Esophagus (tissue), 2 donors: Measurements from ENCODE around the gene COL18A1. TPM values are rescaled to one million over a fixed set of nuclear protein-coding genes. Genes with fewer than 3 reads are reported as not detected.

Source experiments
- H3K27ac ChIP-seq, 2 donors: one replicate each; pipeline ENCODE4 v1.5.1; 2013; ENCODE audit warnings: low read depth in 2 of 2, mild to moderate bottlenecking in 2 of 2, inconsistent platforms in 1 of 2, low read length in 1 of 2, moderate library complexity in 1 of 2
- H3K27me3 ChIP-seq, 2 donors: one replicate each; pipeline ENCODE4 v1.6.1; 2013; ENCODE audit warnings: low read length in 2 of 2, control low read depth in 1 of 2, mild to moderate bottlenecking in 1 of 2; ENCODE audit not compliant: insufficient read depth in 2 of 2, control insufficient read depth in 1 of 2
- H3K36me3 ChIP-seq, 2 donors: one replicate each; pipeline ENCODE4 v1.6.1; 2013; ENCODE audit warnings: low read length in 1 of 2; ENCODE audit not compliant: control insufficient read depth in 2 of 2, insufficient read depth in 2 of 2
- H3K4me1 ChIP-seq, 2 donors: one replicate each; pipeline ENCODE4 v1.6.1; 2013; ENCODE audit warnings: low read length in 1 of 2; ENCODE audit not compliant: control insufficient read depth in 2 of 2, insufficient read depth in 2 of 2
- H3K4me3 ChIP-seq, 2 donors: one replicate each; pipeline ENCODE4 v1.5.1; 2013; ENCODE audit warnings: low read length in 2 of 2, mild to moderate bottlenecking in 2 of 2, low read depth in 1 of 2, moderate library complexity in 1 of 2
- H3K9me3 ChIP-seq, 2 donors: one replicate each; pipeline ENCODE4 v1.6.1; 2013; ENCODE audit warnings: mild to moderate bottlenecking in 2 of 2, low read depth in 1 of 2, low read length in 1 of 2, moderate library complexity in 1 of 2; ENCODE audit not compliant: control insufficient read depth in 2 of 2, insufficient read depth in 1 of 2
- WGBS, 2 donors: extraction: QIAGEN DNeasy Blood & Tissue Kit; methylation state at CpG; one replicate each; pipeline ENCODE4 v1.1.7; 2013; 5-methylcytosine and 5-hydroxymethylcytosine counted together
- polyA plus RNA-seq, 2 donors: library from polyadenylated mRNA; stranded (reverse); fragments of 200-250 nt; gene quantifications; one replicate each; pipeline ENCODE4 v1.2.3, GENCODE V29; 2013
- donor health status: healthy with polysubstance abuse.
- donor health status: Bipolar disorder and iron deficiency.

Gene COL18A1
- polyA plus RNA-seq, 2 donors, result 29.7 to 29.9 TPM

- Histone ChIP-seq H3K9me3 (no peaks in the 10 kb centered on the region), H3K27me3 (no peaks in the 10 kb centered on the region), H3K4me3 (no peak overlapping the region), H3K4me1 (peaks cover 5 to 28% of the 10 kb centered on the region in 2 donors), H3K36me3 (peaks cover 0 to 2% of the 10 kb centered on the region in 2 donors), H3K27ac (no peak overlapping the region)
- WGBS, 2 donors, result 88 to 89% methylated on average over 21 to 23 of the region's 23 CpGs
Observed at GRCh38 chr21:45459171-45460010, 54.4 kb downstream of the COL18A1 start.

- 91 to 94% methylated on average over 23 of the region's 23 CpGs for WGBS, 2 donors
- Histone ChIP-seq H3K9me3 (no peaks in the 10 kb centered on the region), H3K4me1 (peaks cover 5 to 22% of the 10 kb centered on the region in 2 donors), H3K36me3 (peaks cover 0 to 2% of the 10 kb centered on the region in 2 donors), H3K4me3 (no peak overlapping the region), H3K27ac (no peak overlapping the region), H3K27me3 (no peaks in the 10 kb centered on the region)
Observed at GRCh38 chr21:45460011-45460565, 55.1 kb downstream of the COL18A1 start.

GRCh38 chr21:45460611-45461368 lies 55.8 kb downstream of the COL18A1 start:
- Histone ChIP-seq H3K4me3 (no peak overlapping the region), H3K27me3 (no peaks in the 10 kb centered on the region), H3K27ac (no peak overlapping the region), H3K9me3 (no peaks in the 10 kb centered on the region), H3K36me3 (peaks cover 0 to 2% of the 10 kb centered on the region in 2 donors), H3K4me1 (peaks cover 2 to 14% of the 10 kb centered on the region in 2 donors)
- 77 to 81% methylated on average over 9 of the region's 9 CpGs for WGBS, 2 donors

- no peaks in the 10 kb centered on the region for H3K9me3 ChIP-seq
- H3K4me3 ChIP-seq, result no peak overlapping the region
- peaks cover 0 to 9% of the 10 kb centered on the region in 2 donors for H3K4me1 ChIP-seq
- peaks cover 0 to 2% of the 10 kb centered on the region in 2 donors for H3K36me3 ChIP-seq
- no peak overlapping the region for H3K27ac ChIP-seq
- no peaks in the 10 kb centered on the region for H3K27me3 ChIP-seq
- WGBS, 2 donors, result 93% methylated on average over 5 of the region's 5 CpGs
Observed at GRCh38 chr21:45461369-45461750, 56.4 kb downstream of the COL18A1 start.

GRCh38 chr21:45461806-45462341 lies 56.9 kb downstream of the COL18A1 start:
- no peak overlapping the region for H3K4me3 ChIP-seq
- no peaks in the 10 kb centered on the region for H3K27me3 ChIP-seq
- no peaks in the 10 kb centered on the region for H3K9me3 ChIP-seq
- H3K36me3 ChIP-seq, result peaks cover 0 to 2% of the 10 kb centered on the region in 2 donors
- H3K4me1 ChIP-seq, result peaks cover 0 to 7% of the 10 kb centered on the region in 2 donors
- no peak overlapping the region for H3K27ac ChIP-seq

- Histone ChIP-seq H3K9me3 (no peaks in the 10 kb centered on the region), H3K4me3 (no peak overlapping the region), H3K4me1 (peaks cover 2 to 6% of the 10 kb centered on the region in 2 donors), H3K27me3 (no peaks in the 10 kb centered on the region), H3K36me3 (peaks cover 0 to 2% of the 10 kb centered on the region in 2 donors), H3K27ac (no peak overlapping the region)
- WGBS, 2 donors, result 86 to 89% methylated on average over 7 of the region's 7 CpGs
Observed at GRCh38 chr21:45463871-45464270, 58.9 kb downstream of the COL18A1 start.

- H3K27ac ChIP-seq, result no peak overlapping the region
- WGBS, 2 donors, result 83 to 94% methylated on average over 5 of the region's 5 CpGs
- H3K9me3 ChIP-seq, result no peaks in the 10 kb centered on the region
- peaks cover 2 to 6% of the 10 kb centered on the region in 2 donors for H3K4me1 ChIP-seq
- H3K36me3 ChIP-seq, result peaks cover 0 to 2% of the 10 kb centered on the region in 2 donors
- no peaks in the 10 kb centered on the region for H3K27me3 ChIP-seq
- H3K4me3 ChIP-seq, result no peak overlapping the region
Observed at GRCh38 chr21:45464309-45464708, 59.3 kb downstream of the COL18A1 start.

- no peak overlapping the region for H3K27ac ChIP-seq
- H3K4me3 ChIP-seq, result no peak overlapping the region
- H3K4me1 ChIP-seq, result peaks cover 2 to 6% of the 10 kb centered on the region in 2 donors
- 44 to 58% methylated on average over 16 of the region's 16 CpGs for WGBS, 2 donors
- H3K27me3 ChIP-seq, result no peaks in the 10 kb centered on the region
- no peaks in the 10 kb centered on the region for H3K9me3 ChIP-seq
- no peaks in the 10 kb centered on the region for H3K36me3 ChIP-seq
Observed at GRCh38 chr21:45465105-45465504, 60.1 kb downstream of the COL18A1 start.

GRCh38 chr21:45465611-45466329 lies 60.8 kb downstream of the COL18A1 start:
- Histone ChIP-seq H3K27ac (no peak overlapping the region), H3K9me3 (no peaks in the 10 kb centered on the region), H3K27me3 (no peaks in the 10 kb centered on the region), H3K4me3 (no peak overlapping the region), H3K36me3 (no peaks in the 10 kb centered on the region), H3K4me1 (peaks cover 2 to 8% of the 10 kb centered on the region in 2 donors)
- 85 to 87% methylated on average over 27 of the region's 27 CpGs for WGBS, 2 donors
